Panc1 (cell line): ENCODE results near the gene CACNA1E. TPM values are rescaled to one million over a fixed set of nuclear protein-coding genes. Genes with fewer than 3 reads are reported as not detected.

Experiments used
- ATAC-seq: fragments of 200-7000 bp; cut with Tn5 transposase; 2 replicates; pipeline ENCODE4 v1.9.1; 2020; ENCODE audit warnings: mild to moderate bottlenecking, moderate library complexity
- BruUV-seq: library from RNA; stranded (reverse); fragments of 400-500 nt; replicated peaks from 2 replicates; lab custom pipeline; 2021; lab: Mats Ljungman, UMichigan
- CTCF ChIA-PET: fragments of 300-600 bp; sonication (Branson Sonifier 250); formaldehyde crosslinking; loops from one replicate; lab custom pipeline; 2022; ENCODE audit warnings: antibody characterized with exemption; lab: Charles Lee
- POLR2A ChIA-PET: fragments of 300-600 bp; sonication (Branson Sonifier 250); formaldehyde crosslinking; loops from one replicate; lab custom pipeline; 2022; ENCODE audit warnings: antibody characterized with exemption; lab: Charles Lee
- DNase-seq: peaks from one replicate; pipeline ENCODE4 v3.0.0-alpha.2; 2010; ENCODE audit warnings: low read depth, low spot score
- H3K27ac ChIP-seq: 2 replicates; pipeline ENCODE4 v1.5.1; 2011; ENCODE audit warnings: mild to moderate bottlenecking, low read length, inconsistent platforms
- H3K27me3 ChIP-seq: fragments of 200-500 bp; sonication (Bioruptor generic); 2 replicates; pipeline ENCODE4 v1.6.0; 2014; ENCODE audit warnings: low read length, inconsistent platforms; ENCODE audit not compliant: control insufficient read depth, insufficient read depth
- H3K36me3 ChIP-seq: fragments of 200-500 bp; sonication (Bioruptor generic); 2 replicates; pipeline ENCODE4 v1.5.1; 2014; ENCODE audit warnings: inconsistent platforms, mild to moderate bottlenecking, low read length, moderate library complexity; ENCODE audit not compliant: control insufficient read depth, insufficient read depth
- H3K4me1 ChIP-seq: 2 replicates; pipeline ENCODE4 v1.5.1; 2011; ENCODE audit warnings: inconsistent platforms, mild to moderate bottlenecking, low read length, moderate library complexity; ENCODE audit not compliant: control insufficient read depth, insufficient read depth
- H3K4me3 ChIP-seq, 2 experiments: 2 replicates each; pipeline ENCODE4 v1.5.1; 2011 to 2012; ENCODE audit warnings: low read depth in 2 of 2, low read length in 2 of 2, mild to moderate bottlenecking in 2 of 2, inconsistent platforms in 1 of 2, moderate library complexity in 1 of 2
- H3K9me3 ChIP-seq: fragments of 200-500 bp; sonication (Bioruptor generic); 2 replicates; pipeline ENCODE4 v1.5.1; 2014; ENCODE audit warnings: low read depth, mild to moderate bottlenecking, inconsistent platforms, low read length, moderate library complexity; ENCODE audit not compliant: control insufficient read depth, insufficient read depth
- CTCF ChIP-seq: fragments of 450-650 bp; IDR thresholded peaks from 2 replicates; pipeline ENCODE4 v1.5.1; 2017; ENCODE audit warnings: mild to moderate bottlenecking
- POLR2AphosphoS5 ChIP-seq: IDR thresholded peaks from 2 replicates; pipeline ENCODE4 v1.6.1; 2012; ENCODE audit warnings: mild to moderate bottlenecking, low read depth, low read length, moderate library complexity
- REST ChIP-seq, 2 experiments: IDR thresholded peaks; 2 replicates each; pipeline ENCODE4 v1.6.1; 2011 to 2012; ENCODE audit warnings: low read depth in 2 of 2, control low read depth in 1 of 2, low read length in 1 of 2, mild to moderate bottlenecking in 1 of 2, moderate library complexity in 1 of 2; ENCODE audit not compliant: insufficient read depth in 1 of 2
- SIN3A ChIP-seq: IDR thresholded peaks from 2 replicates; pipeline ENCODE4 v1.6.1; 2012; ENCODE audit warnings: low read depth, mild to moderate bottlenecking, low read length, moderate library complexity, borderline replicate concordance; ENCODE audit not compliant: insufficient read depth
- TCF7L2 ChIP-seq: IDR thresholded peaks from 2 replicates; pipeline ENCODE4 v1.6.1; 2011; ENCODE audit warnings: mild to moderate bottlenecking, low read depth, low read length, inconsistent platforms
- in situ Hi-C: cut with HindIII; loops from 2 replicates; pipeline ENCODE4 v1.10.0; 2016; ENCODE audit warnings: low sequenced_read_pairs, low pct_unique_long_range_greater_than_20kb
- intact Hi-C: fragments of 100-400 bp; cut with micrococcal nuclease; formaldehyde crosslinking; loops from one replicate; pipeline ENCODE4 v1.10.0; 2022; ENCODE audit not compliant: unreplicated experiment
- total RNA-seq: library from RNA; stranded (reverse); gene quantifications from one replicate; pipeline ENCODE4 v1.2.1, GENCODE V29; 2021; ENCODE audit not compliant: unreplicated experiment

Gene CACNA1E
- total RNA-seq, 1 experiment from 2014 or later, result not detected

- ATAC-seq, result no peak
- Histone ChIP-seq H3K9me3 (no peaks in the 10 kb centered on the region), H3K27me3 (no peaks in the 10 kb centered on the region; the same call in 1 of the 2 replicates), H3K36me3 (no peaks in the 10 kb centered on the region), H3K4me3 (no peak overlapping the region), H3K27ac (no peak overlapping the region), H3K4me1 (no peaks in the 10 kb centered on the region)
- no peak for DNase-seq
- CTCF ChIA-PET, result no interaction called here
- BruUV-seq, result no TSS peak
- intact Hi-C loops, result no loop called here
- in situ Hi-C loops, result no loop called here
- POLR2A ChIA-PET, result no interaction called here
- TF ChIP-seq CTCF (no peak), TCF7L2 (no peak), SIN3A (no peak), POLR2AphosphoS5 (no peak), REST (IDR thresholded peaks at IDR 0.05; ENCODE audit: insufficient read depth in 1 of 2, low read depth in 2 of 2, low read length in 1 of 2) (no peak)
These were observed 105.3 kb downstream of the CACNA1E start for GRCh38 chr1:181588631-181589030.

- H3K36me3 ChIP-seq, result no peaks in the 10 kb centered on the region
- no peaks in the 10 kb centered on the region for H3K9me3 ChIP-seq
- H3K4me3 ChIP-seq, result no peak overlapping the region
- POLR2A ChIA-PET, result no interaction called here
- no peak overlapping the region for H3K27ac ChIP-seq
- no peaks in the 10 kb centered on the region for H3K4me1 ChIP-seq
- CTCF ChIA-PET, result no interaction called here
- no peaks in the 10 kb centered on the region for H3K27me3 ChIP-seq
- no TSS peak for BruUV-seq
- intact Hi-C loops, result no loop called here
- DNase-seq, result no peak
- in situ Hi-C loops, result no loop called here
- no peak for ATAC-seq
- TF ChIP-seq REST (IDR thresholded peaks at IDR 0.05; ENCODE audit: insufficient read depth in 1 of 2, low read depth in 2 of 2, low read length in 1 of 2), result no peak
- TF ChIP-seq CTCF, result no peak
These were observed 109.0 kb downstream of the CACNA1E start for GRCh38 chr1:181592255-181592859.
